Smooth muscle cell of the brain vasculature (primary cell): Measurements from ENCODE around the gene PLEKHJ1.

Experiments
- DNase-seq: peaks from one replicate; pipeline ENCODE4 v3.0.0-alpha.2; 2012; ENCODE audit warnings: low read depth, low spot score

Gene PLEKHJ1

DNA sequence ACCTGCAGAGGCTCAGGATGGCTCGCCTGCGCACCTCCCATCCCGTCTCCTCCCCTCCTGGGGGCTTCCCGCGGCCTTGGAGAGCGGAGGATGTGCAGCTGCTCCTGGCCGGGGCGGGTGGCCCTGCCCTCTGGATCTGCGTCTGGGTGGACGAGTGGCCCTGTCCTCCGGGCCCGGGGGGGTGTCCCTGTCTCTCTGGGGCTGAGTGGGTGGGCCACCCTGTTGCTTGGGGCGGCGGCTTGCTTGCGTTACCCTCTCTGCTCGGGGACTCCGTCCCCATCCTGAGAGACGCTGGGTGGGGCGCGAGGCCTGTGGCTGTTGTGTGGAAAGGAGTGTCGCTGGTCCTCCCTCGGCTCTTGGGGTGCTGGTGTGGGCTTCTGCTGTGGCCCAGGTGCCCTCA is 37.8 kb downstream of the PLEKHJ1 start:
- no peak for DNase-seq

DNA sequence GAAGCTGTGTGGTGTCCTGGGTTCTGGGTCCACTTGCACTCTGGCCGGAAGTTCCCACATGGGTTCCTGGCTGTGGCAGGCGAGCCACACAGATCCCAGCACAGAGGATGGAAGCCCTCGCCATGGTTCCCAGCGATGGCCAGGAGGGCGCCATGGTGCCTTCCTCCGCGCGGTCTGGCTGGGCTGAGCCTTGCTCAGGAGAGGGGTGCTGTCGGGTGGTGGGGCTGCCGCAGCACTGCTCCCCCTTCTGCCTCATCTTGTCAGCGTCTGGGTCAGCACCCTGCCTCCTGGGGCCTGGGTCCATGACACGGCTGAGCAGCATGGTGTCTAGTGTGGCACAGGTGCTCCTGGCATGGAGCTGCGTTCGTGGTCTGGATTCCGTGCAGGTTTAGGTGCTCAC is 38.9 kb downstream of the PLEKHJ1 start:
- DNase-seq = no peak

GRCh38 chr19:2195914-2196313 is 40.2 kb downstream of the PLEKHJ1 start:
- DNase-seq = no peak

GRCh38 chr19:2195361-2195760 is 40.8 kb downstream of the PLEKHJ1 start:
- DNase-seq = no peak

DNA sequence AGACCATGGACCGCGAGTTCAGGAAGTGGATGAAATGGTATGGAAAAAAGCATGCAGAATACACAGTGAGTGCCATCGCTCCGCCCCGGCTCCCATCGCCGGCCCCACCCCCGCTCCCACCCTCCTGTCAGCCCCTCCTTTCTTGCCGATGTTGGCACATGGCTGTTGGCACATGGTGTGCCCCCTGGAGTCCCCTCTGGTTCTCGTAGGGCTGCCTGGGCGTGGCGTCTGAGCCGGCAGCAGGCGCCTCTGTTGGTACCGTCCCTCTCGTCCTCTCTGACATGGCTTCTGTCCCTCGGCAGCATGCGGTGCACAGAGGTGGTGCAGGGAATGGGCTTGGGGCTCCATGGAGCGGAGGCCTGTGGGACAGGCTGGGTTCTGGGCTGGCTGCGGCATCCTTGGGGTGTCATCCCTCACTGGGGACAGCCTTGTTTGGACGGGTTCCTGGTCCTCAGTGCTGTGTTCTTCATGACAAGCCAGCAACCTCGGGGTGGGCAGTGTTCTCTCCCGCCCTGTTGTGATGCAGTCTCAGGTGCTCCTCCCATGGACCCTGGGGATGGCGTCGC is 41.5 kb downstream of the PLEKHJ1 start:
- DNase-seq = no peak

GRCh38 chr19:2193807-2194206 is 42.3 kb downstream of the PLEKHJ1 start:
- DNase-seq = no peak

DNA sequence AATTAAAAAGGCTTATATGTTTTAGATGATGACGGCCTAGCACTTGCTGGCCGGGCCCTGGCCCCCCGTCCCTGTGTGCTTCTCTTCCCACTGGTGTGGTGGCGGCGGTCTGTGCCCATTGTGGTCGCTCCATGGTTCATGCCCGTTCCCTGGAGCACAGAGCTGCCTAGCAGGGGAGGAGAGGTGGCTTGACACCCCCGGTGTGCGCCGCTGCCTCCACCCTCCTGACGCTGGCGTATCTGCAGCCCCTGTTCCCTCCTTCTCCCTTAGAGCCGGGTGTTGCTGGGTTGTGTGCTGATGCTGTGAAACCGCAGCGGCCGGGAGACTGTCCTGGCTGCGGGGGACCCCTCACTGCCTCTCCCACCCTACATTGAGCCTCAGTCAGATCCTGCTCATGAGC is 43.3 kb downstream of the PLEKHJ1 start:
- no peak for DNase-seq

GRCh38 chr19:2191456-2192310 is 44.4 kb downstream of the PLEKHJ1 start:
- no peak for DNase-seq

DNA sequence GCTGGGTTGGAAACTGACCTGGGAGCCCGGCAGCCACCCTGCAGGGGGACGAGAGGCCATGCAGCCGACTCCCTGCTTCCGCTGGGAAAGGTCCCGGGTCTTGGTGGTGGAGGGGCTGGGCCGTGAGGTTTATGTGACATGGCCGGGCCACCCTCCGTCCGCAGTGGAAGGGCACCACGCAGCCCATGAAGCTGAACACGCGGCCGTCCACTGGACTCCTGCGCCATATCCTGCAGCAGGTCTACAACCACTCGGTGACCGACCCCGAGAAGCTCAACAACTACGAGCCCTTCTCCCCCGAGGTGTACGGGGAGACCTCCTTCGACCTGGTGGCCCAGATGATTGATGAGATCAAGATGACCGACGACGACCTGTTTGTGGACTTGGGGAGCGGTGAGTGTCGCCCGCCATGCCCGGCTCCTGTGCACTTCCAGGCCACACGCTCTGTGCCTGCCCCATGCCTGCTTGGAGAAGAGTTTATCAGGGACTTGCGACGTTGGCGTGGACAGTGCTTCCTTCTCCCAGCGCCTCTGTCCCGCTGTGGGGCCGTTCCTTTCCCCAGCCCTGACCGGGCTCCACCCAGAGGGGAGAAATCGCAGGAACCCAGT is 45.2 kb downstream of the PLEKHJ1 start:
- no peak for DNase-seq

DNA sequence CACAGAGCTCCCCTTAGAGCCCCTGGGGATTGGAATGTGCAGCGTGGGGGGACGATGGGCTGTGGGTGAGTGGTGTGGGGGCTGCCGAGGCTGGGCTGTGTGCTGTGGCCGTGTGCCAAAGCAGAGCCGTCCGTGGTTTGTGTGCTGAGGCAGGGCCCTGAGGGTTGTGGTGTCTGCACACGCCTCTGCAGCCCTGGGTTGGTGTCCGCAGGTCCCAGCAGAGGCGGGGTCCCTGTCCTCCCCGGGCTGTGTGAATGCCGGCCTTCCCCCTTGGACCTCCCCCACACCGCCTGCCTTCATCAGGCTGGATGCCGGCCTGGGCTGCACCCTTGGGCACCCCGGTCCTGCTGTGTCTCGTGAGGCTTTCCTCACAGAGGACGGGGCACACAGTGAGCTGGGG is 46.2 kb downstream of the PLEKHJ1 start:
- DNase-seq = no peak

DNA sequence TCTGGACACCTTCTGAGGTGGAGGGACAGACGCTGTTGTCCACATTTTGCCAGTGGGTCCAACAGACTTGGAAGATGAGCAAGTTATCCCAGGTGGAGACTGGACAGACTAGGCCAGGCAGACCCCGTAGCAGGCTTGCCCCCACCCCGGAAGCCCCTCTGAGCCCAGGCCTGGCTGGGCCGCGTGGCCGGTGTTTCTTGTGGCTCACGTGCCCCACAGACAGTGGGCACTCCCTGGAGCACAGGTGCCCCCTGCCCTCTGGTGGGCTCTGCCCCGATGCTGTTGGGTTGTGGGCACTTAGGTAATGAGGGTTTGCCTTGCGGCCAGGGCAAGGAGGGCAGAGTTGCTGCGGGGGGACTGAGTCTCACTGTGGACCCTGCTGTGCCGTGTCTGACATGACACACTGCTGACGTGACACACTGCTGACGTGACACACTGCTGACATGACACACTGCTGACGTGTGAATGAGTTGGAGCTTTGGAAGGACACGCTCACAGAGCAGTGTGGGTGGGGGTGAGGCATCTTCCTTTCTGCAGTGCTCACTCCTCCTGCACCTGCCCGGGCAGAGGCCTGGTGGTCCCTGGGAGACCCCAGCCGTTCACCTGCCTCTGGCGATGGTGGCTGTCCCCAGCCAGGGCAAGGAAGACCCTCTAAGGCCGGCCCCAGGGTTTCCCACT is 47.3 kb downstream of the PLEKHJ1 start:
- DNase-seq = no peak

DNA sequence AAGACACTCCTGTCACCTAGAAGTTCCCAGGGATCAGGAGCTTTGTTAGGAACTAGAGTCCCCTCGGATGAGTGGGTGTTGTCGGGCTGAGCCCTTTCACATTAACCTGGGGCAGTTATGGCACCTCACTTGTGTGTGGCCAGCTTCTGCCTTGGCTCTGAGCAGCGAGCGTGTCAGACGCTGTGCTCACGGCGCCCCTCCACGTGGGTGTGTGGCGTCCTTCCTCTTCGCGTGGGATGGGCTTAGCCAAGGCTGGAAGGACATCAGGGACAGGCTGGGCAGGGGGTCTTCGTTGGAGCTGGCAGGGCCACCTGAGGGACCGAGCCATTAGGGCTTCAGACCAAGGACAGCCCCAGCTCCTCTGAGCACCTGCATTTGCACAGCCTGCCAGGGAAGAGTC is 49.0 kb downstream of the PLEKHJ1 start:
- DNase-seq = no peak

DNA sequence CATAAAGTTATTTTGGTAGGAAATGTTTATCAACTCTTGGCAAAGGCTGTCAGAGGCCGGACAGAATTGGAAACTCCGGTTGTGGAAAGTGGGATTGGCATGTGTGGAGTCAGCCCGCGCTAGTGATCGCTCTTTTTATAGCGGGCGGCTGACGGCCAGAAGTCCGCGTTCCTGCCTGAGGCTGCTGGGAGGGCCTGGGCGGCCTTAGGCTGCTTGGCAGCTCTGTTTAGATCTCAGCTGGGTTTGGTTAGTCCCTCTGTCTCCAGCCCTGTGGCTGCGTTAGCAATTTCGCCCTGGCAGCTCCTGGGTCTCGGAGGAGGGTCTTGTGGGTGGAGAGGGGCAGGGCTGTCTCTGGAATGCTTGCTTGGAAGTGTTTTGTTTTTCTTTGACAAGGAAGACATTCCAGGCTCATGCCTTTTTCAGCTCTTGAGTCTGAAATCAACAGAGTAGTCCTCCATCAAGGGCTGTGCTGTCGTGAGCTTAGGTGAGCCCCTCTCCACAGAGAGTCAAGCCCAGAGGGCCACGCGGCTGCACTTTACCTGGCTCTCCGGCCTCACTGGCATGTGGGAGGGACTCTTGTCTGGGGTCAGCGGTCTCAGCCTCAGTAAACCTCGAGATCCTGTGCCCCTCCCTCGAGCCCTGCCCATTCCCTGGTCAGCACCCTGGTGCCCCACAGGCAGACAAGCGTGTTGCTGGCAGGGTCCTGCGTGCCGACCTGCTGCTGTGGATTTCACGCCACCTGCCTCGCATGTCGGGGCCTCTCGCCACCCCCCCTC is 49.9 kb downstream of the PLEKHJ1 start:
- DNase-seq = peak; percentile 62

- DNase-seq = no peak
Measured at GRCh38 chr19:2185734-2186070, 50.4 kb downstream of the PLEKHJ1 start.

- DNase-seq = no peak
Measured at GRCh38 chr19:2184422-2184975, 51.6 kb downstream of the PLEKHJ1 start.
